Stimulated activated naive CD8-positive, alpha-beta T cell treated with anti-CD3 and anti-CD28 coated beads, Interleukin-15, Interleukin-2, amounts not matched to agents 100 U/mL and 50 U/mL, for 24 hours (primary cell): ENCODE data around the gene DDX24.
"Not testable (repeated sequence)": the region's sequence is repeated elsewhere in the genome, so short reads cannot be mapped to it uniquely, and the experiment has no call there.

Source experiments
- ATAC-seq: fragments of 150-1000 bp; cut with Tn5 transposase; one replicate; pipeline ENCODE4 v1.10.0; 2021
- DNase-seq: peaks from one replicate; pipeline ENCODE4 v3.0.0; 2021

DDX24 gene

DNA sequence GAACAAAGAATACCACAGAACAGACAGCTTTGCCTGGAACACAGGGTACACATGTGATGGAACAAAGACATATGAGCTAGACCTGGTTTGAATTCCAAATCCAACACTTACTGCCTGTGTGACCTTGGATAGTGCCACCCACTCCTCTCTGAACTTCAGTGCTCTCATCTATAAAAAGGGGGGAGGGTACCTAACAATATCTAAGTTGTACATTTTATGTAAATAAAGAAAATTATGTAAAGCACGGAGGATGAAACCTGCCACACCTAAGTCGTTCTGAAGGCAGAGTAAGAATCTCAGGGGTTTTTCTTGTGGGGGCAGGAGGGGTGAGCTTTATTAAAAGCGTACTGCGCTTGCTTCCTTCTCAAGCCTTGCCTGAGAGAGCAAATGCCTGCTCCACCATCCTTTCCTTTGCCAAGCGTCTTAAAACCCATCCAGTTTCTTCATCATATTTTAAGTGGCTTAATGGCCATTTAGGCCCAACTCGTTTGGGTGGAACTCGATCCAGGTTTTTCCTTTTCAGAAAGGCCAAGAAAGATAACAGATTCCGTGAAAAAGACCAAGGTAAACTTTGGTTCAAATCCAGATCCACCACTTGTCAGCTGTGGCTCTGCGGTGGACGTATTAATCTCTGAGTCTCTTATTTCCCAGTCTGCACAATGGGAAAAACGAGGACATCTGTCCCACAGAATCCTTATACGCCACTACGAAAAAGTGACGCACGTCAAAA lies 946 bp downstream of the DDX24 start:
- DNase-seq (peak; percentile 11), ATAC-seq (no peak)

DNA sequence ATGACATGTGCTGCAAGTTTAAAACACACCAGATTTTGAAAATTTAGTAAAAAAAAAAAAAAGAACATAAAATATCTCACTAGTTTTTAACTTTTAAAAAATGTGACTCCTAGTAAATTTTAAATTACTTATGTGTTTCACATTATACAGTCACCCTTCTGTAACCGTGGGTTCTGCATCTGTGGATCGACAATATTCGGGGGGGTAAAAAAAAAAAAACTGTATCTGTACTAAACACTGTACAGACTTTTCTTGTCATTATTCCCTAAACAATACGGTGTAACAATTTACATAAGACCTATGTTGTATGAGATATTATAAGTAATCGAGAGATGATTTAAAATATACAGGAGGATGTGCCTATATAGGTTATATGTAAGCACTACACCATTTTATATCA lies 3.2 kb downstream of the DDX24 start:
- DNase-seq (no peak), ATAC-seq (no peak)

DNA sequence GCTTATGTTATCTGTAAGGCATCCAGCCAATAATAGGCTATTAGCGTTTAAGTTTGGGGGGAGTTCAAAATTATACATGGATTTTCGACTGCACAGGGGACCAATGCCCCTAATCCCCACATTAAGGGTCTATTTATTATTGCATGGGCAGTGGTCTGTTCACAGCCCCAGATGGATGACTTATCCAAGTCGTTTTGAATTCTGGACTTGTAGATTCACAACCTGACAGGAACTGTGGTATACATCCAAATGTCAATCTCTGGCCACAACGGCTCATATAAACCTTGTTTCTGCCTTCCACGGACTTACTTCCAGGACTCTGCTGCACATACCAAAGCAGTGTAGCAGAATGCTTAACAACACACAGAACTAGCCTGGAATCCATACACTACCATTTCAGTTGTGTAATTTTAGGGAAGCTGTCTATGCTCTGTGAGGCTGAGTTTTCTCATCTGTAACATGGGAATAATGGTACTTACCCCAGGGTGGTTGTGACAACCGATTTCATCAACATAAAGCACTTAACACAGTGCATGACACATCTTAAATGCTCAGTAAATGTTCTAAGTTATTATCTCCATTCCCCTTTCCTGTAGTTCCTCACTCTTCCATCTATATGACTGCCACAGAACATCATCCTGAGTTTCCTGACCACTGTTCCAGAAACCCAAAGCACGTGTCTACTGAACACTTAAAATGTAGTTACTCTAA lies 3.7 kb downstream of the DDX24 start:
- ATAC-seq (no peak), DNase-seq (no peak)

DNA sequence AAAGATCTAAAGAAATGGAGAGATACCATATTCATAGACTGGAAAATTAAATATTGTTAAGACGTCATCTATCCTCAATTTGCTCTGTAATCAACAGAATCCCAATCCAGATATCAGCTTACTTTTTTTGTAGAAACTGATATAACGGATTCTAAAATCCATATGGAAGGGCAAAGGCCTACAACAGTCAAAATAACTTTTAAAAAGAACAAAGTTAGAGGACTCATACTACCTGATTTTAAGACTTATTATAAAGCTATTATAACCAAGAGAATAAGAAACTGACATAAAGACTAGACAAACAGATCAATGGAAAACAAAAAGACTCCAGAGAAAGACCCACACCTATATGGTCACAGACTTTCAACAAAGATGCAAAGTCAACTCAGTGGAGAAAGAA lies 6.0 kb downstream of the DDX24 start:
- no peak for DNase-seq
- no peak for ATAC-seq

DNA sequence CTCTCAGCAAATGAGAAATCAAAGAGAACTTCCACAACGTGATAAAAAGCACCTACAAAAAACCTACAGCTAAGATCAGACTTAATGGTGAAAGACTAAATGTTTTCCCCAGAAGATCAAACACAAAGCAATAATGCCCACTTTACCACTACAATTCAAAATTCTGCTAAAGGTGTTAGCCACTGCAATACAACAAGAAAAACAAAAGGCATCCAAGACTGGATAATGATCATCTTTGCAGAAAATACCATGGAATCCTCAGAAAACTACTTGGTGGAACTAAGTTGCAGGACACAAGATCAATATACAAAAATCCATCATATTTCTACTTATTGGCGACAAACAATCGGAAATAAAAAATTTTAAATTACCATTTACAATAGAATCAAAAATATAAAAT lies 6.5 kb downstream of the DDX24 start:
- no peak for DNase-seq
- no peak for ATAC-seq

DNA sequence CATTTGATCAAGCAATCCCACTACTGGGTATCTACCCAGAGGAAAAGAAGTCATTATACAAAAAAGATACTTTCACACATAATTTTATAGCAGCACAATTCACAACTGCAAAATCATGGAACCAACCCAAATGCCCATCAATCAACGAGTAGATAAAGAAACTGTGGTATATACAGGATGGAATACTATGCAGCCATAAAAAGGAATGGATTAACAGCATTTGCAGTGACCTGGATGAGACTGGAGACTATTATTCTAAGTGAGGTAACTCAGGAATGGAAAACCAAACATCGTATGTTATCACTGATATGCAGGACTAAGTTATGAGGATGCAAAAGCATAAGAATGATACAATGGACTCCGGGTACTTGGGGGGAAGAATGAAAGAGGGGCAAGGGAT lies 8.9 kb downstream of the DDX24 start:
- not testable (repeated sequence) for DNase-seq, ATAC-seq

DNA sequence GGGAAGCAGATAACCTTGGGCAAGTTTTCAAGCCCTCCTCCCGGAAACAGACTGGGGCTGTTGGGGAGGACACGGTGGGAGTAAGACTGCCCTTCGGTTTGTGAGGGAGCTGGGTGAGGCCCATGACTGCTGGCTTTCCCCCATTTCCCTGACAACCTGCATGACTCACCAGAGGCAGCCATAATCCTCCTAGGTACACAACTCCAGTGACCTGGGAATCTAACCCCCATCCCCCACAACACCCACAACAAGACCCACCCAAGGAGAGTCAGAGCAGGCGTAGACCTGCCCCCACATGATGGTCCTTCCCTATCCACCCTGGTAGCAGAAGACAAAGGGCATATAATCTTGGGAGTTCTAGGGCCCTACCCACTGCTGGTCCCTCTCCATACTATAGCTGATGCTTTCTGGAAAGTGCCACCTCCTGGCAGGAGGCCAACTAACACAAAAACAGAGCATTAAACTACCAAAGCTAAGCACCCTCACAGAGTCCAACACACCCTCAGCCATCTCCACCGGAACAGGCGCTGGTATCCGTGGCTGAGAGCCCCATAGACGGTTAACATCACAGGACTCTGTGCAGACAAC lies 14.8 kb downstream of the DDX24 start:
- ATAC-seq (no peak), DNase-seq (no peak)

DNA sequence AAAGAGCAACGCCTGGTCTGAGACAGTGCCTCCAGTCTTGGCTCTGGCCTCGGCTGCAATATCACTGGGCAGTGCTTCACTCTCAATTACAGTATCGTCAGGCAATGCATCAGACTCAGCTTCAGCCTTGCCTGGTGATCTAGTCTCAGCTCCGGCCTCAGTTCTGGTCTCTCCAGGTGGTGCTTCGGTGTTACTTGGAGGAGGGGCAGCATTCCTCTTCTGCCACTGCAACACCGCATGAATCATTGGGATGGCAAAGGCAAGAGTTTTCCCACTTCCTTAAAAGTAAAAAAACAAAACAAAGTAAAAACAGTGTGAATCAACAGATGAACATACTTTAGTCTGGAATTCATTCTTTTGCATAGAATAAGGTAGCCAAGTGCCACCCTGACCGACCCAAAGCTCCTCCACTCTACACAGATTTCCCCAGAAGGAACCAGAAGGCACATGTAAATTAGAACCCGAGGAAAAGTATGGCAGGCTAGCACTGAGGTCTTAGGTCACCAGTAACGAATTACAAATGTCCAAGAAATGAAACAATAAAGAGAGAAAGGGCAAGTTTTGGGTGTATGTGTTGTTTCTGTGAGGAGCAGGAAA lies 18.6 kb downstream of the DDX24 start:
- DNase-seq (no peak), ATAC-seq (no peak)

DNA sequence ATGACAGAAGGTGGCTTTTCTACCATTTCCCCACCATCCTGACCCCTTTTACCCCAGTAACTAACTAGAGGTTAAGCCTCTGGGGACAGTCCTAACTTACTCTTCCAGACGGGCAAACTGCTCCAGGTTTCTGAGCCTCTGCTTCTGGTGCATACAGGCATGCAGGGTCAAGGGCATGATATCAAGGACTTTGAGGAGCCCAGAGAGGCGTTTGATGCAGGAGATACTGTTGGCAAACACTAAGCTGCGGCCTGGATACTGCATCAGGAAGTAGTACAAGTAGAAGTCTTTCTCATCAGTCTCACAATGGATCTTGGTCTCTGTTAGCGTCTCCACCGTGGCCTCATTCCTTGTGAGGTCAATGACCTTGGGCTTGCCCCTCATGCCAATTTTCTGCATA lies 21.0 kb downstream of the DDX24 start:
- ATAC-seq (no peak), DNase-seq (no peak)

DNA sequence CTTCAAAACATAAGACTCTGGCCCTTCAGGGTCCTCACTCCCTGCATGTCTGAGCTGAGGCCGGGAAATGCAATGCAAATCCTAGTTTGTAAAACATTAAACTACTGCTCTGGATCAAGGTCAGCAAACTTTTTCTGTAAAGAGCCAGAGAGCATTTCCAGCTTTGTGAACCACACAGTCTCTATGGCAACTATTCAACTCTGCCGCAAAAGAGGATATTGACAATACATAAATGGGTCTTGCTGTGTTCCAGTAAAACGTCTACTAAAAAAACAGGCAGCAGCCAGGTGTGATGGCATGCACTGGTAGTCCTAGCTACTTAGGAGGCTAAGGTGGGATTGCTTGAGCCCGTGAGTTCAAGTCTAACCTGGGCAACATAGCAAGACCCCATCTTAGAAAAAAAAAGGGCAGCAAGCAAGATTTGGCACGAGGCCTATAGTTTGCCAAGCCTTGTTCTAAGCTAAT lies 22.3 kb downstream of the DDX24 start:
- no peak for DNase-seq
- ATAC-seq: no peak

DNA sequence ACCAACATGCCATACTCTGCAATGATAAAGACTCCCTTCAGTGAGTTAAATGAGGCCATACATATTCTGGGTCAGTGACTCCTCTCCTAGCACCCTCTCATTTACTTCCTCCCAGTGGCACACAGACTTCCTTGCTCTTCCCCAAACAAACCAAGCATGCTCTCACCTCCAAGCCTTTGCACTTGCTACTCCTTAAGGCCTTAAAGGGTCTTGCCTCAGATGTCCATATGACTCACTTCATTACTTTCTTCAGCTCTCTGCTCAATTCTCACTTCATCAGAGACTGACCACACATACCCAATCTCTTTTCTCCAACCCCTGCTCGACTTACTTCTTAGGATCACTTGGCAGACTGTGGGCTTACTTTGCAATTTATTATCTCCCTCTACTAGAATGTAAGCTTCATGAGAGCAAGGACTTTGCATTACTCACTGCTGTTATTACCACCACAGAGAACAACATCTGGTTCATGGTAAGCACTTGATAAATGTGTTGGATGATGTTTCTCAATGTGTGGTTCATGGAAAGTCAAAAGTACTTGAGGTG lies 22.8 kb downstream of the DDX24 start:
- no peak for ATAC-seq

DNA sequence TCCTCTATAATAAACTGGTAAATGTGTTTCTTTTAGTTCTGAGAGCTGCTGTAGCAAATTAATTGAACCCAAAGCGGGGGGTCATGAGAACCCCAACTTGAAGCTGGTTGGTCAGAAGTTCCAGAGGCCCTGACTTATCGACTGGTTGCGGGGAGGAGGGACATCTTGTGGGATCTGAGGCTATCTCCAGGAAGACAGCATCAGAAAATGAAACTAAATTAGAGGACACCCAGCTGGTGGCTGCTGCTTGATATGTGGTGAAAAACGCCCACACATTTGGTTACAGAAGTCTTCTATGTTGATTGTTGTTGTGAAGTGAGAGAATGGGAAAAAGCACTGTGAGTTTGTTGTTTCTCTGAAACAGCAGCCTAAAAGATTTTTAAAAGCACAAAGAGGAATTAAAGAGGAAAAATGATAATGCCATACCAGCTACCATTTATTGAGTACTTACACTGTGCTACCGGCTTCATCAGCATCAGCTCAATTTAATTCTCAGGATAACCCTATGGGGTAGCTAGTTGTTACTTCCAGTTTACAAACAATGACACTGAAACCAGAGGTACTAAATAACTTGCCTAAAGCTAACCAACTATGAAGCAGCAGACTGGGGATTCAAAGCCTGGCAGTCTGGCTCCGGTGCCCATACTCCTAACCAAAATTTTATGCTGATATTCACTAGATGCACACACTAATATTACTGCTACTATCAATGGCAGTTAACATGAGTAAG lies 24.3 kb downstream of the DDX24 start:
- DNase-seq: no peak

More for the DNA sequence above, 22.8 kb downstream of the DDX24 start:
- DNase-seq: no peak

DNA sequence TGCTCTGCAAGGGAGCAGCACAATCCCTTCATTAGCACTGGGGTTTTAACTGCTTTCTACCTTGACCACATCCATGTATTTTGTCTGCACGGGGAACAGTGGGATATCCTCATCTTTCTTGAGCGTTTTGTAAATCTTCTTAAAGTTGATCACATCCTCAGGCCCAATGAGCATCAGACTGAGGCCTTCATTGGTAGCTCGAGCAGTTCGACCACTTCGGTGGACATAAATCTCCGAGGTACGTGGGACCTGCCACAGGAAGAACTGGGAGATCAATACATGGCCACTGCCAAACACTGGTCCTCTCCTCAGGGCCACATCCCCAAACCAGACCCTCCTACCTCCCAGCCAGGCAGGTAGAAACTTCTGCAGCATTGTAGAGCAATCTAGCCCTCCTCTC lies 26.1 kb downstream of the DDX24 start:
- ATAC-seq: no peak

More for the DNA sequence above, 24.3 kb downstream of the DDX24 start:
- ATAC-seq: peak; percentile 60

DNA sequence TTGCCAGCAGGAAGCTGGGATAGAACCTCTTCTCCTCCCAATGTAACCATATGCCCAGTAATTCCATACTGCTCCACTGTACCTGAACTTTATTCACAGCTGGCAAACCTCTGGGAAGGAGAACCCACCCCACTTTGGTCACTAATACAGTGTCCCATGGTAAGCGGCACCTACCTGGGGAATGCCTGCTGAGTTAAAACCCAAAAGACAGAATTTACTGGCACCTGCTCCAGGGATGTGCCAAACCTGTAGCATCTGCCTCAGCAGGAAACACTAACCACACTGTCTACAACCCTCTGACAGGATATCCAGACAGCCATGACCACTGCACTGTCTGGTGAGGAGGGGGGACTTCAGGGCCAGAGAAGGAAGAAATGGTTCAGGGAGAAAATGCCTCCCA lies 26.6 kb downstream of the DDX24 start:
- DNase-seq: no peak

More for the DNA sequence above, 26.1 kb downstream of the DDX24 start:
- peak; percentile 0 for DNase-seq

DNA sequence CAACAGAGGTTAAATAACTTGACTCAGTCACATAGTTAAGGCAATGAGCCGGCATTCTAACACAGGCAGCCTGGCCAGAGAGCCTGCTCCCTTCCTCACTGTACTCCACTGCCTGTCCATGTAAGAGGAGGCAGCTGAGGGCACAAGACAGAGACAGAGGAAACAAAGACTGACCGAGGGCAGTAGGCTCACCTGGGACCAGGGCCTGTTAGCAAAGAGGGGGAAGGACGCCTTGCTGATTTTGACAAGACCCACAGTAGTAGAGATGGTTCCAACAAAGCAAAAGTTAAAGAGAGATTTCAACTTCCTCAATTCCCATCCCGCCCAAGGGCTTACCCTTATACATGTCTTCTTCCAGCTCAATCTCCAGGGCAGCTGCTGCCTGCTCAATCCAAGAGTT lies 28.3 kb downstream of the DDX24 start:
- ATAC-seq (no peak), DNase-seq (no peak)

More for the DNA sequence above, 26.6 kb downstream of the DDX24 start:
- ATAC-seq: no peak

DNA sequence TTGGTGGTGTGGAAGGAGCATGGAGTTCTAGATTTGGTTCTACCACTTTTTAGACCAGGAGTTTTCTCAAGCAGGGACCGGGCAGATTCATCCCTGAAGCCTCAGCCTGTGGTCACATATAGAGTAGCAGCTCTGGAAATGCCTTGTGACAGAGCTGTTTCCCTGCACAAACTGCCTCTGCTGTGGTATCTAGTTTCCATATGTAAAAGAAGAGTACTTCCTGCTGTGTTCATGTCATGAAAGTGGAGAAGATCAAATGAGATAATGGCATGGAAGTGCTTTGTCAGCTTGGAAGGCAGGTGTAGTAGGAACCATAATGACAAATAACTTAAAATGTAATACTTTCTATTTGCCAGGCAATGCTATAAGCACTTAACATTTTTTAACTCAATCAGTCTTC lies 28.8 kb downstream of the DDX24 start:
- no peak for ATAC-seq
- no peak for DNase-seq

DNA sequence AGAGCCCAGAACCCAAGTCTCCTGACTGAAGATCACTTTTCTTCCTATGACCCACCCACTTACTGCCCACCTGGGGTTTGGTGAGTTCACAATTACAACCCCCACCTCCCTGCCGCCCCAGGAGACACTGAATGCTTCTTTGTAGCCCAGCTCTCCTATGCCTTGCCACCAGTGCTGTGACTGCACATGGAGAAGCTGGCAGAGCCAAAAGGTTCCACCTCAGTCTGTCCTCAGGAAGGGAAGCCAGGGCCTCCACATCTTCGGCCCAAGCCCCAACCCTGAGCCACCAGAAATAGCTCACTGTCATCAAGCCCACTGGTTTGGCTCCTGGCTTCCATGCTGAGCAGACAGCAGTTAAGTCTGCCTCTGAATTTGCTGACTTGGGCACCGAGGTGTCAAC lies 29.2 kb downstream of the DDX24 start:
- ATAC-seq (no peak), DNase-seq (peak; percentile 1)

DNA sequence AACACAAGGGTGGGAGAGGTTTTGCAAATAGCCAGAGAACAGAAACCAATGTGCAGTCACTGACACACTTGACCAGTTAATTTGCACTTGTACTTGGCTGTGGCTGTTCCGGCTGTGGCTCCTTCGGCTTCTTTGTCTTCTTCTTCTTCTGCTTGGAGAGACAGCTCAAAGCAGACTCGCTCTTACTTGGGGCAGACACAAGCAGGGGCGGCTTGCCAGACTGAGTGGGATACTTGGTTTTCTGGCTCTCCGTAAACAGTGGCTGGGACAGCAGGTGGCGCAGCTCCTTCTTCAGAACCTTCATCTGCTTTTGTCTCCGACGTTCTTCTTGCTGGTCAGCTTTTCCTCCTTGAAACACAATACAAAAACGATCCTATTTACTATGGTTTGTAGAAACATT lies 29.9 kb downstream of the DDX24 start:
- ATAC-seq: no peak
- DNase-seq: peak; percentile 3

DNA sequence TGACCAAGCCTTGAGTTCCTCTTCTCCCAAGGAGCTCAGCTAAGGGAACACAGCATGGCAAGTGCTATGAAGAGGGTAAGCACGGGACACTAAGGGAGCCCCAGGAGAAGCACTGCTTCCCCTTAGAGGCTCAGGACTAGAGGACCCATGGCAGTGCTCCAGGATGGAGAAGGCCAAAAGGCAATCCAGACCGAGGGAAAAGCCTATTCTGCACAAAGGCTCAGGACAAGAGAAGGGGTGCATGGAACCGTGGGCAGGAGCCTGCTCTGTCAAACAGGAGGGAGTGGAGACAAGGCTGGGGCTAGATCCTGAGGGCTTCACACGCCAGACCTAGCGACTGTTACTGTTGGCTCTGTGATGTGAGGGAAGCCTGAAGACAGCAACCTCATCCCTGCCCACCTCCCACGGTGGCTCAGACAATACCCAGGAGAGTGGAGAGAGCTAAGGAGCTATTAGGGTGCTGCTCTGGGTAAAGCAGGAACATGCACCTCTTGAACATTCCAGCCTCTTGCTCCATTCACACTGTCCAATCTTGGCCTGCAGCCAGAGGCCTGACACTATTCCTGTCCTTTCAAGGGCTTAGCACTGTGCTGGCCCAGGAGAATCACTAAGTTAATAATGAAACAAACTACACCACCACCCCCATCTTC lies 30.6 kb downstream of the DDX24 start:
- ATAC-seq (no peak), DNase-seq (peak; percentile 1)

DNA sequence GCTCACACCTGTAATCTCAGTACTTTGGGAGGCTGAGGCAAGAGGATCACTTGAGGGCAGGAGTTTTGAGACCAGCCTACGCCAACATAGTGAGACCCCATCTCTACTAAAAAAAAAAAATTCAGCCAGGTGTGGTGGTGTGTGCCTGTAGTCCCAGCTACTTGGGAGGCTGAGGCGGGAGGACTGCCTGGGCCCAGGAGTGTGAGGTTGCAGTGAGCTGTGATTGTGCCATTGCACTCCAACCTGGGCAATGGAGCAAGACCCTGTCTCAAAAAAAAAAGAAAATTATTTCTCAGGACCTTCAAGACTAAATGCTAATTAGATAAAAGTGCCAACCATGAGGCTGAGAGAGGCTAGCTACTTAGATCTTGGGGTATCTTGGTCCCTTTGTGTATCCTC lies 31.4 kb downstream of the DDX24 start:
- ATAC-seq: no peak
- no peak for DNase-seq
